ENCODE measurements around the gene RAB3A.
A peak's percentile ranks its signal among the peaks of the same experiment; 100 is the strongest.

RAB3A gene, protein sequence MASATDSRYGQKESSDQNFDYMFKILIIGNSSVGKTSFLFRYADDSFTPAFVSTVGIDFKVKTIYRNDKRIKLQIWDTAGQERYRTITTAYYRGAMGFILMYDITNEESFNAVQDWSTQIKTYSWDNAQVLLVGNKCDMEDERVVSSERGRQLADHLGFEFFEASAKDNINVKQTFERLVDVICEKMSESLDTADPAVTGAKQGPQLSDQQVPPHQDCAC

DNA sequence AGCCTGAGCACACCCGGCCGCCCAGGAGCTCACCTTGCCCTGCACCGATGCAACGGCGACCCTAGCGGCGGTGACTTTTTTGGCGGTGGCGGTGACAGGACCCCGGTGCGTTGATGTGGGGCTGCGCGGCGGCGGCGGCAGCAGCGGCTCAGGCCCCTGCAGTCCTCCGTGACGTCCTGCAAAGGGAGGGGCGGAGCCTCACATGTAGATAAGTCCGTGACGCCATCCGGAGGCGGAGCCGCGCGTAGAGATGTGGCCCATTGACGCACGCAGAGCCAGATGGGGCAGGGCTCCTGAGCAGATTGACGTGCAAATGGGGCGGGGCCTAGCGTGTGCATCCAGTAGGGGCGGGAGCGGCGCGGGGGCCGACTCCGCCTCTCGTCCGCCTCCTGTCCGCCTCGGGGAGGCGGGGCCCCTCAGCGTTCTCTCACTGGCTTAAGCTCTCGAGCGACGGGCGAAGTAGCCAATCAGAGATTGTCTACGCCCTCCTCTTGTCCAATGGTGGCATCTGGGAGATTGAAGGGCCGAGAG is at the start of gene RAB3A:
RAB3A (minus strand) TSS at position 180 of the 531 bp plus-strand sequence. CDS start 1,302 bp downstream, outside the sequence.
- peak; percentile 97 to 99 (median 98) for DNase-seq

DNA sequence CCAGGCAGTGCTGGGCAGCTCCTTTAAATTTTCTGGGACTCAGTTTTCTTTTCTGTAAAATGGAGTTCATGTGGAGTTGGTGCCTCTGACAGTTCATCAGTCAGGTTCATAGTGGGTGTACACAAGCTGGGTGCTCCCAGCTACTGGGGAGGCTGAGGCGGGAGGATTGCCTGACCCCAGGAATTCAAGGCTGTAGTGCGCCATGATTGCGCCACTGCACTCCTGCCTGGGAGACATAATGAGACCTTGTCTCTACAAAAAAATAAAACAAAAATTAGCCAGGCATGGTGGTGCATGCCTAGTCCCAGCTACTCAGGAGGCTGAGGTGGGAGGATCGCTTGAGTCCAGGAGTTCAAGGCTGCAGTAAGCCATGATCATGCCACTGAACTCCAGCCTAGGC is 49.3 kb upstream of the RAB3A start:
- DNase-seq = no peak

DNA sequence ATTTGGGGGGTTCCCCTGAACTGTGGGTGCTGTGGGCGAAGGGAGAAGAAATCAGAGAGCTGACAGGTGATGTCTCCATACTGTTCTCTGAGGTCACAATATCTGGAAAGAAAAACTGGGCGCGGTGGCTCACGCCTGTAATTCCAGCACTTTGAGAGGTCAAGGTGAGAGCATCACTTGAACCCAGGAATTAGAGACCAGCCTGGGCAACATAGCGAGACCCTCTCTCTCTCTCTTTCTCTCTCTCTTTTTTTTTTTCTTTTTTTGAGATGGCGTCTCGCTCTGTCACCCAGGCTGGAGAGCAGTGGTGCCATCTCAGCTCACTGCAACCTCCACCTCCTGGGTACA is 48.5 kb upstream of the RAB3A start:
- DNase-seq = no peak

DNA sequence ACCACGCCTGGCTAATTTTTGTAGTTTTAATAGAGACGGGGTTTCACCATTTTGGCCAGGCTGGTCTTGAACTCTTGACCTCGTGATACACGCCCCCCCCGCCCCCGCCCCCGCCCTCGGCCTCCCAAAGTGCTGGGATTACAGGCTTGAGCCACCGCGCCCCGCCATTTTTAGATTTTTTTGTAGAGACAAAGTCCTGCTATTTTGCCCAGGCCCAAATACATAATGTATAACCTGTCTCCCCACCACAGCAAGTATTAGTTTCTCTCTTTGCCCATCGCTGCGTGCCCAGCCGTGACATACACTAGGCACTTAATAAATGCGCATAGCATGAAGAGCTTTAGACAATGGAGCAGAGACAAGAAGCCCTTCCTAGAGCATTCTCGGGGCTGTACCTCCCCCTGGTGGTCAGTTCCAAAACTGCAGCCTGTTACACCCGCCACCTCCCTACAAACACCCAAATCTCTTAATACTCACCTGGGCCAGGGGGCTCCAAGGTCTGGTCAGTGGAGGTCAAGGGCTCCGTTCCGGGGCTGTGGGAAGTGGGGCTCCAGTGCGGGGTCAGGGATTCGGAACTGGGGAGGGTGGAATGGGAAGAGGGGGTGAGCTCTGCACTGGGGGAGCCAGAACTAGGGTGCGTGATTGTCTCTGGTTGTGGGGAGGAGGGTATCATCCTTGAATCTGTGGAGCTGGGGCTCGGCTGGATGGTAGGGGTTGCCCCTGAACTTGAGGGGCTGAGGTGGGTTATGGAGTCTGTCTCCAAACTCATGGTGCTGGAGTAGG is 47.9 kb upstream of the RAB3A start:
- peak; percentile 57 to 72 (median 67) for DNase-seq

DNA sequence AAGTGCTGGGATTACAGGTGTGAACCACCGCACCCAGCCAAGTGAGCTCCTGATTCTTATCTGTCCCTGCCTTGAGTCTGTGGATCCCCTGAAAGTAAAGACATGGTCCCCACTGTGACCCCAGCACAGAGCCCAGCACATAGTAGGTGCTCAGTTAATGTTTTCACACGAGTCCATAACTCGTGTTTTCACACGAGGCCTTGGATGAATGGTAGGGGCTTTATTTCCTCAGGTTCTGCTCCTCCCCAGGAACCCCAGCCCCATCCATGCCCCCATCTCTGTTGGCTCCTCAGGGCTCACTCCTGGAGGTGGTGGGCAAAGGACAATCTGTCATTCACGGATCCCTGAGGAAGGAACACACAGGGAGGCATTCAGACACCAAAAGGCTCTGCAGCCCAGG is 46.0 kb upstream of the RAB3A start:
- DNase-seq = no peak

DNA sequence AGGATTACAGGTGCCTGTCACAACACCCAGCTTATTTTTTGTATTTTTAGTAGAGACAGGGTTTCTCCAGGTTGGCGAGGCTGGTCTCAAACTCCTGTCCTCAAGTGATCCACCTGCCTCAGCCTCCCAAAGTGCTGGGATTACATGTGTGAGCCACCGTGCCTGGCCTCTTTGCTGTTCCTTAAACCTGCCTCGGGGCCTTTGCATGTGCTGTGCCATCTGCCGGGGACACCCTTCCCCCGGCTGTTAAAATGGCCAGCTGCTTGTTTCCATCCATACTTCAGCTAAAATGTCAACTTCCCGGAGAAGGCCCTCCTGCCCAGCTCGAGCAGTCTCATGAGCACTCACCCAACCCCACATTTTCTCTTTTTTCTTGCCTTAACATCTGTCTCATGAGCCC is 41.5 kb upstream of the RAB3A start:
- DNase-seq = no peak

DNA sequence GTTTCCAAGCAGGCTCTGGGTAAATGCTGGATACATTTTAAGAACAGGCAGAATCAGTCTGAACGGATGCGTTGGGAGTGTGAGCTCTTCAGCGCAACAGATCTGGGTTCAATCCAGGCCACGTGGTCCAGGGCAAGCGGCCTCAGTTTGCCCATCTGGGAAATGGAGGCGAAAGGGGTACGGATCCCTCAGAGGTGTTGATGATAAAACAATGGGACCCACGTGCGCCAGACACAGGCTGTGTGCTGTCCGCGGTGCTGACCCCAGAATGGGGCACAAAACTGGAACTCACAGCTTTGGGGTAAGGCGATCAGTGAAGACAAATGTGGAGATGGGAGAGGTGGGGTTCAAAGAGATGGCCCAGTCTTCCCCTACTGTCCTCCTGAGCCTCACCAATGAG is 35.5 kb upstream of the RAB3A start:
- DNase-seq = no peak

DNA sequence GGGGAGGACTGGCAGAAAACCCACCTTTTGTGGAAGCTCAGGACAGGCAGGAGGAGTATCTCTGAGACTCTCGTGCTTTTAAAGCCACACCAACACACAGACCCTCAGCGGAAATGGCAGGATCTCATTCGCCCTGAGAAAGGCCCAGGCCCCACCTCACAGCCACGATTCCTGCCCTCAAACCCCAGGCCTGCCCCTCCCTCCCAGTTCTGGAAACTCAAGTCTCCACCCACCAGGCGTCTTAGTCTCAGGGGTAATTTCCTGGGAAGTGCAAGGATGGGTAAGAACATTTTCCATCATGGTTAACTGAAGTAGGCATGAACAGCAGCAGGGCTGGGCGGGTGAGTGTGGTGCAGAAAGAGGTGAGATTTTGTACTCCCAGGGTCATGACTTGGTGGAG is 30.4 kb upstream of the RAB3A start:
- no peak for DNase-seq

DNA sequence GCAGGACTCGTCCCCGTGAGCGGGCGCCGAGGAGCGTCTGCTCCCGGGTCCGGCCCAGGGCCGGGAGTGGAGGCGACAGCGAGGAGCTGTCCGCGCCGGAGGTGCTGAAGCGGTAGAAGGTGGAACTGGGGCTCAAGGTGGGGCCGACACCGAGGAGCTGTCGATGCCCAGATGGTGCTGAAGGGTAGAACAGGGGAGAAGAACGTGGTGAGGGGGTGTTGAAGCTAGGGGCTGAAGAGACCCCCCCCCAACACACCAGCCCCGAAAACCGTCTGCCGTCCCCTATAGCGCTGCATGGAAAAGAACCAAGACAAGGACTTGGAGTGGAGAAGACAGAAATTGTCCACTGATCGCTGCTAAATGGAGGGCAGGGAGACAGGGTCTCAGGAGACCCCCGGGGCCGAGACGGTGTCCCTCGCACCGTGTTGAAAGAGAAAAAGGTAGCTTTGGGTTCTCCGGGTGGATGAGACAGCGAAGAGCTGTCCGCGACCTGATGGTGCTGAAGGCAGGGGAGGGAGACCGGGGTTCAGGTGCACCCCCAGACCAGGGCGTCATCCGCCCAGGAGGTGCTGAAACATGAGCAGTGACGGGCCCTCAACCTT is 29.5 kb upstream of the RAB3A start:
- DNase-seq = peak in 2 of 4 experiments; percentile 11 to 13

DNA sequence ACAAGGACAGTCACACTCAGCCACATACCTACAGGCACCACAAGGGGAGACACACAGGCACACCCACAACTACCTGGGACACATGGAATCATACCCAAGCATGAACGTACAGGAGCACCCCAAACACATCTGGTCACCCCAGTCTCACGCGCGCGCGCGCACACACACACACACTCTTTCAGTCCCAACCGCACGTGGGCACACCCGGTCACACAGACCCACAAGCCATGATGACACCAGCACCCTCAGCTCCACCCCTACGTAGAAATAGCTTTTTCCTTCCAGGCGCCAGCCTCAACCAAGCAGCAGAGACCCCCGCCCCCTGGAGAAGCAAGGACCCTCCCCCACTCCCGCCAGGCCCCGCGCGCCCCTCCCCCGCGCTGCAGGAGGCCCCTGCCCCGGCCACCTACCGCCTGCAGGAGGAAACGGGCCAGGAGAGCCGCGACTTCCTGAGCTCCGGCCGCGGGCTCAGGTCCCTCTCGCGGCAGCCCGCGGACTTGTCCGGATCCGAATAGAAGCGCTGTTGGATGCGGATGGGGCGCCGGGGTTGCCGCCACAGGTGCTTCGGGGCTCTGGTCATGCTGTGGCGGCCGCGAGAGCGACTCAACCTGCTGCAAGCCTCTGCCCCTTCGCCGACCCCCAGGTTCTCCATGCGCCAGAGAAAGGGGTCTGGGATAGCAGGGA is 28.8 kb upstream of the RAB3A start:
- DNase-seq = no peak

DNA sequence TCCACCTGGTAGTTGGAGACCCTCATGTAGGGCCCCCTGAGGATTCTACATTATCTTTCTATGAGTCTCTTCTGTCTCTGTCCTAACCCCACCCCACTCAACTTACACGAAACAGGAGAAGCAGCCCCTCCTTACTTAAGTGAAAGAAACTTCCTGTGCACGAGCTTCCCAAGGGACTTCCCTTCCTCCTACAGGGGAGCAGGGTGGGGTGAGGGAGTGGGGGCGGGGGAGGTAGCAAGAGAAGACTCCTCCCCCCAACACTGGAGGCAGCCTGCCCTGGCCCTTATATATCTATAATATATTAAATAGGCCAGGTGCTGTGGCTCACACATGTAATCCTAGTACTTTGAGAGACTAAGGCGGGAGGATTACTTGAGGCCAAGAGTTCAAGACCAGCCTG is 27.9 kb upstream of the RAB3A start:
- DNase-seq = no peak

DNA sequence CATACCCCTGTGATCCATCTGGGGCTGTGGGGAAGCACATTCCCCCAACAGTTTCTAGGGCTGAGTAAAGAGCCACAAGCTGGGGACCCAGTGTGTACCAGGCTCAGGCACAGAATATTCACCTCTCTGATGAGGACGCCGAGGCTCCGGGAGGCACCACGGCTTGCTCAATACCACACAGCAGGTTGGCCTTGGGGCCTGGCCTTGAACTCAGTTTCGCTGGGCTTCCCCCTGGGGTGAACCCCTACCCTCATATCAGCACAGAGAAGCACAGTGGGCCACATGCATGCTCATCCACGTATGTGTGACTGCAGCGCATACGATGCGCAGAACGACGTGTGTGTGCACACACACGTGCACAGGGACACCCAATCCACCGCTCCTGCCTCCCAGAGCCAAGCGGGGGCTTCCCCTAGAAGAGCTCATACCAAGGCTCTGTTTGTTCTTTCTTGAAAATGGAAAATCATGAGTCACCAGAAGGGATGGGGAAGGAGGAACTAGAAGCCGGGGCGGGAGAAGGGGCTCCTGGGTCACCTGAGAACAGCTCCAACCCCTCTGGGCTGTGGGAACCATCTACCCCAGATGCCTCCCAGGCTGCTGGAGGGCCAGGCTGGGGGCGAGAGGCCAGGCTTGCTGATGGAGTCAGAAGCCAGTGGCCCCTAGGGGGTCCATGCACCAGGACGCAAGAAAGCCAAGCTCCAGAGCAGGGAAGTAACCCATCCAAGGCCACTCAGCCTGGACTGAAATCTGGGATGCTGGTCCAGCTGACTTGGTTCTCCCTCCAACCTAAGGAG is 27.3 kb upstream of the RAB3A start:
- DNase-seq = no peak

DNA sequence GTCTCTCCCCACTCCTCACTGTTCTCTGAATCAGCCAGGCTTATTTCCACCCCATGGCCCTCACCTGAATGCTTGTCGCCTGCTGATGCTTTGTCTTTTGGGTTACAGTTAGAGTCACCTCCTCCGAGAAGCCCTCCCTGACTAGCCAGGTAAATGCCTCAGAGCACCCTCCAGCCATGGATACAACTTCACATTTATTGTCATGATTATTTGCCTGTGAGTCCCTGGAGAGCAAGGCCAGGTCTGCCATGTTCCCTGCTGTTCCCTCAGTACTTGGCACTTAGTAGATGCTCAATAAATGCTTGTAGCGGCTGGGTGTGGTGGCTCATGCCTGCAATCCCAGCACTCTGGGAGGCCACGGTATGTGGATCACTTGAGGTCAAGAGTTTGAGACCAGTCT is 26.1 kb upstream of the RAB3A start:
- DNase-seq = no peak

DNA sequence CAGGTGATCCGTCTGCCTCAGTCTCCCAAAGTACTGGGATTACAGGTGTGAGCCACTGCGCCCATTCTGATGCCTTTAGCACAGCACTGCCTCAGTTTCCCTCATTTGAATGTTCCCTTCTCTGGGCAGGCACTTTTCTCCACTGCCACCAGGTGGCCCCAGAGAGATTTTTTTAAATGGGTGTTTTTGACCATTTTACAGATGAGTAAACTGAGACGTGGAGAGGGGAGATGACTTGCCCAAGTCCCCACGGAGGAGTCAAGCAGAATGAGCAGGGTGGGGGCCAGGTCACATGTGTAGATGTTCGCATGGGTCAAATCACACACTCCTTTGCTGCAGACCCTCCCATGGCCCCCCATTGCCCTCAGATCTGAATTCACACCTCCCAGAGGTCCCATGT is 25.6 kb upstream of the RAB3A start:
- no peak for DNase-seq

DNA sequence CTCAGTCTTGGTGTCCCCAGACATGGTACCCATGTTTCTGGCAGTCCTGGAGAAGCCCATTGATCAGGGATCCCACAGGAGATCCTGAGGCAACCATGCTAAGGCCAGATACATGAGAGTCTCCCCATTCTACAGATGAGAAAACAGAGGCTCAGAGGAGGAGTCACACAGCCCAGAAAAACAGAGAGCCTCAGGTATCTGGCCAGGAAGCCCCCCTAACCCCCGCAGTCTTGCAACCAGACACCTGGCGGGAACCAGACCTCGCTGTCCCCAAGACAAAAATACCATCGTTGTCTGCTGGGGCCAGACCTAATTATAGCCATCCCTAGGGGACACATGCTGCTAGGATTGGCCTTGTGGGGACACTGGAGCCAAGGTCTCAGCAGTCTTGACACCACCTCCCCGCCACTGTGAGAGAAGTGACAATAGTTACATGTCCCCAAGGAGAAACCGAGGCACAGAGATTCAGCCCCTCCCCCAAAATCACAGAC is 24.0 kb upstream of the RAB3A start:
- DNase-seq = no peak

DNA sequence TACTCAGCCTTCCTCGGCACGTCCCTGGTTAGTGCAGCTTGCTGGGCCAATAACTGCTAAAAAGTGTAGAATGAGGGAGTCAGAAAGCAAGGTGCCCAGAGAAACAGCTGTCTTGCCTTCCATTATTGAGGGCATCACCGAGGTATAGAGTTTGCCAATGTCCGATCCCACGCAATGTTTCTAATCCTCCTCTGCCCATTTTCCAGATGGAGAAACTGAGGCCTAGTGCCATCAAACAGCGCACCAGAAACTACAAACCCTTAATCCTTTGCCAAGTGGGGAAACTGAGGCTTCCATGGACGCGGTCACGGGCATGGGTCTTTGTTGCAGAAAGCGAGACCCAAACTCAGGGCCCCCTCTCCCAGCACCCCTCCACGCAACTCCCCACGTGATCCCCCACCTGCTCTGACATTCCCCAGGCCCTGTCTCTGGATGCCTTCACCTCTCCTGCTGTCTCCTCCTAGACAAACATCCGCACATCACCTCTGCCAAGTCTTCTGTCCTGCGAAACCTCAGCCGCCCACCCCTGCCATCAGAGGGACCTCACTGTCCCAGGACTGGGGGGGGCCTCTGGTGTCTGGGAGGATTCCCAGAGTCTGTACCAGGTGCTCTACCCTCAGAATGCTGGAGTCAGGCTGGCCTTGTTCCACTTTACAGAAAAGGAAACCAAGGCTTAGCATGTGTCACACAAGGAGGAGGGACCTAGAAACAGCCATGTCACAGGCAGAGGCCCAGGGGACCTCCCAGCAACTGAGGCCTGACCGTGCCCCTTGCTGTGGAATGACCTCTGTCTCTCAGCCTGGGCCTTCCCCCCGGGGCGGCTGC is 23.3 kb upstream of the RAB3A start:
- no peak for DNase-seq

DNA sequence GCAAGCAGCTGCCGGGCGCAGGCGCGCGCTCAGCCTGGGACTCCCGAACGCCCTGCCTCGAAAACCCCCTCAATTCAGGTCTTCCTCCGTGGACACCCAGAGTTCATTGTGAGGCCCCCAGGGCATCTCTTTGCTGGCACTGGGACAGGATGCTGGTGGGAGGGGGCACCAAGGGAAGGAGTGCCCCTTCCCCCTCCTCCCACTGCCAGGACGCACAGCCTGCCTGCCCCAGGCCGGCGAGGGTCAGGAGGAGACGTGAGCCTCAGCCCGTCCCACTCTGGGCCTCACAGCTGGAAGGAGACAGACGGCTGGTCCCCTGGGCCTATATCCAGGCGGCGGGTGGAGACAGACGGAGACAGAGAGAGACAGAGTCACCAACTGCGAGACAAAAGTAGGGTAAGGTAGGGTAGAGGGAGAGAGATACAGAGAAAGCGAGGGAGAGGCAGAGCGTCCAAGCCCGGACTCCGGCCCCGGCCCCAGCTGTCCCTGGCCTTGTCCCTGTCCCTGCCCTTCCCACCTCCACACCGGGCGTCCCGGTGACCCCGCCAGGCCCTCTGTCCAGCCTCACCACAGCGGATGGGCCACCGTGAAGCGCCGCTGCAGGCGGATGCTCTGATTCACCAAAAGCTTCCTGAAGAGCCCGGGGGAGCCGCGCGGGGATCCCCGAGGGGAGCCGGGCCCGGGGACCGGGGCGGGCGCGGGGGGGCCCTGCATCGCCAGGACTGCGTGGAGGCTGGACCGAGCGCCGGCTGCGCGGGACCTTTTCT is 22.0 kb upstream of the RAB3A start, which contains the start of gene PDE4C:
PDE4C (minus strand) TSS at position 737 of the 767 bp plus-strand sequence; CDS start at position 714, 23 bp downstream.
- DNase-seq = no peak

DNA sequence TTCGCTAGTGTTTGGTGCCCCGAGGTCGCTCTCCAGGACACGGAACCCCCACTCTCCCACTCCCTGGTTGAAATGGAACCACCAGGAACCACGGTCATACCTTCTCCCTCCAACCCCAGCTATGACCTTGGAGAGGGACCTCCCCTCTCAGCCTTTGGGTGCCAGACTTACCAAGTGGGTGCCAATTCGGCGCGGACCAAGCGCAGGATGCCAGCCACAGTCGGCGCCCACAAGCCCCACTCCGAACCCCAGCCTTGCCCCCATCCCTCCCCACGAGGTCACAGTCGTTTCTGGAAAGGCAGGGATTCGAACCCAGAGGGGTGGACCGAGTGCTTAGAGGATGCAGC is 21.5 kb upstream of the RAB3A start:
- DNase-seq = no peak

DNA sequence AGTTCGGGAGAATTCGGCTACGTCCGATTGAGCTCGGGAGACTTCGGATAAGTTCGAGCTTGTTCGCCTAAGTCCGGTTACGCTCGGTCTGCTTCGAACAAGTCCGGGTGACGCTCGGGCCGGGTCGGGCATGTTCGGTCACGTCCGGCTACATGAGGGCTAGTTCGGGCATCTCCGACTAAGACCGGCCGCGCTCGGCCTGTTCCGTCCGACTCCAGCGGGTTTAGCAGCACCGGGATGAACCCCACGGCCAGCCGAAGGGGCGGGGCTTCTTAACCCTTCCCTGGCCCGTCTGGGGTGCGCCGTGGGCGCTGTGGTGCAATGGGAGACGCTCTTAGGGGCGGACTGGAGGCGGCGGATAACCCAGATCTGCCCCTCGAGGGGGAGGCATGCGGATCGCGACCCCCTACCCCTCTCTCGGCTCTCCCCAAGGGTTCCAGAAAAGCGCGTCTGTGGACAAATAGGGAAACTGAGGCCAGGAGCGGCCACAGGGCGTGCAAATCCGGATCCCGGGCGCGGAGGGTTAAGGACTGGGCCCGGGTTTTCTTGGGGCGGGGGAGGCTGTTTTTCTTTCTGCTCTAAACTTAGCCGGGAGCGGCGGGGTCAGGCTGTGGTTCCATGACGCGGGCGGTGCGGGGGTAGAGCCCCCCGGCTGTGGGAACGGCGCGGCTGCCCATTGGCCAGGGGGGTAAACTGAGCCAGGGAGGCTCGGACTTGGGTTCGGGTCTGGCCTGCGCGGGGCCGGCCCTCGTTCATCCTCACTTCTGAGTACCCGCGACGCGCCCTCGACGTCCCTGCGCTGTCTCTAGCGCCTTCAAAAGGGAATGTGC is 20.9 kb upstream of the RAB3A start:
- peak; percentile 62 to 85 (median 72) for DNase-seq
